Prostate gland (tissue), 2 donors: ENCODE data around the gene POU2AF1.

Source experiments
- POLR2AphosphoS5 ChIP-seq: sonication (generic); formaldehyde crosslinking; IDR thresholded peaks from one replicate; pipeline ENCODE4 v1.6.1; 2017; ENCODE audit warnings: antibody characterized with exemption
- TF ChIP-seq, protein P1 (sequence below), 4 experiments: fragments of 200-600 bp in 2 of 4; fragments of 450-650 bp in 2 of 4; sonication (generic) in 2 of 4; IDR thresholded peaks; 1 replicate in 3 of 4; 2 replicates in 1 of 4; pipeline ENCODE4 v1.5.1; 2016 to 2019; ENCODE audit warnings: antibody characterized with exemption in 4 of 4, mild to moderate bottlenecking in 2 of 4, moderate library complexity in 2 of 4

DNA sequence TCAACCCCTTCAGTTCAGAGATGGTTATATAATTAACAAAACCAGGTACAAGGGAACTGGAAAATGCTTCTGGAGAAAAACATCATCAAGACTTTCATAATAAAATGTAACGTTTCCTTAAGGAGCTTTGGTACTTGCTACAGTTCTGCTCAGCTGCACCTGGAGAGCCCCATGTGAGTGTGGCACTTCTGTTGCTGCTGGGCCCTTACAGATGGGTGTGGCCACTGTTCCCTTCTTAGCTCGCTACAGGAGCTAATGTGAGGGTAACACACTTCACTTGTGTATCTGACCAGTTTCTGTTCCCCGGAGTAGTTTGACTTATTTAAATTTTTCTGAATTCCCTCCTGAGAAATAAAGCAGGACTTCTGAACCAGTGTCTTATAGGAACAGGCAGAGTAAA is 76.8 kb downstream of the POU2AF1 start:
- TF ChIP-seq, protein P1, sequence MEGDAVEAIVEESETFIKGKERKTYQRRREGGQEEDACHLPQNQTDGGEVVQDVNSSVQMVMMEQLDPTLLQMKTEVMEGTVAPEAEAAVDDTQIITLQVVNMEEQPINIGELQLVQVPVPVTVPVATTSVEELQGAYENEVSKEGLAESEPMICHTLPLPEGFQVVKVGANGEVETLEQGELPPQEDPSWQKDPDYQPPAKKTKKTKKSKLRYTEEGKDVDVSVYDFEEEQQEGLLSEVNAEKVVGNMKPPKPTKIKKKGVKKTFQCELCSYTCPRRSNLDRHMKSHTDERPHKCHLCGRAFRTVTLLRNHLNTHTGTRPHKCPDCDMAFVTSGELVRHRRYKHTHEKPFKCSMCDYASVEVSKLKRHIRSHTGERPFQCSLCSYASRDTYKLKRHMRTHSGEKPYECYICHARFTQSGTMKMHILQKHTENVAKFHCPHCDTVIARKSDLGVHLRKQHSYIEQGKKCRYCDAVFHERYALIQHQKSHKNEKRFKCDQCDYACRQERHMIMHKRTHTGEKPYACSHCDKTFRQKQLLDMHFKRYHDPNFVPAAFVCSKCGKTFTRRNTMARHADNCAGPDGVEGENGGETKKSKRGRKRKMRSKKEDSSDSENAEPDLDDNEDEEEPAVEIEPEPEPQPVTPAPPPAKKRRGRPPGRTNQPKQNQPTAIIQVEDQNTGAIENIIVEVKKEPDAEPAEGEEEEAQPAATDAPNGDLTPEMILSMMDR (IDR thresholded peaks at IDR 0.05), result no peak
- TF ChIP-seq POLR2AphosphoS5, result no peak
